ENCODE data around the gene DENR.
"Not testable (repeated sequence)": the region's sequence is repeated elsewhere in the genome, so short reads cannot be mapped to it uniquely, and the experiment has no call there.

DNA sequence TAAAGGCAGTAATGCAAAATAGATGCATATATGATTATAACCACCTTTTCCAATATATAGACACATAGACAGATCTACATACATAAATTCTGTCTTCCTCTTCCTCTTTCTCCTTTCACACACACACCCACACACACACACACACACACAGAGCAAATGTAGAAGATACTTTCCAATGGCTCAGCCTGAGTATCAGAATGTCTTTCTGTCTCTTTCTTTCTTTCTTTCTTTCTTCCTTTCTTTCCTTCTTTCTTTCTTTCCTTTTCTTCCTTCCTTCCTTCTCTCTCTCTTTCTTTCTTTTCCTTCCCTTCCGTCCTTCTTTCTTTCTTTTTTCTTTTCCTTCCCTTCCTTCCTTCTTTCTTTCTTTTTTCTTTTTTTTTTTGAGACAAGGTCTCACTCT is 41.4 kb upstream of the DENR start:
- TF ChIP-seq, protein P1, sequence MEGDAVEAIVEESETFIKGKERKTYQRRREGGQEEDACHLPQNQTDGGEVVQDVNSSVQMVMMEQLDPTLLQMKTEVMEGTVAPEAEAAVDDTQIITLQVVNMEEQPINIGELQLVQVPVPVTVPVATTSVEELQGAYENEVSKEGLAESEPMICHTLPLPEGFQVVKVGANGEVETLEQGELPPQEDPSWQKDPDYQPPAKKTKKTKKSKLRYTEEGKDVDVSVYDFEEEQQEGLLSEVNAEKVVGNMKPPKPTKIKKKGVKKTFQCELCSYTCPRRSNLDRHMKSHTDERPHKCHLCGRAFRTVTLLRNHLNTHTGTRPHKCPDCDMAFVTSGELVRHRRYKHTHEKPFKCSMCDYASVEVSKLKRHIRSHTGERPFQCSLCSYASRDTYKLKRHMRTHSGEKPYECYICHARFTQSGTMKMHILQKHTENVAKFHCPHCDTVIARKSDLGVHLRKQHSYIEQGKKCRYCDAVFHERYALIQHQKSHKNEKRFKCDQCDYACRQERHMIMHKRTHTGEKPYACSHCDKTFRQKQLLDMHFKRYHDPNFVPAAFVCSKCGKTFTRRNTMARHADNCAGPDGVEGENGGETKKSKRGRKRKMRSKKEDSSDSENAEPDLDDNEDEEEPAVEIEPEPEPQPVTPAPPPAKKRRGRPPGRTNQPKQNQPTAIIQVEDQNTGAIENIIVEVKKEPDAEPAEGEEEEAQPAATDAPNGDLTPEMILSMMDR (IDR thresholded peaks at IDR 0.05; ENCODE audit: low read length): not testable (repeated sequence)
- not testable (repeated sequence) for TF ChIP-seq EZH2 (IDR thresholded peaks at IDR 0.05; ENCODE audit: borderline replicate concordance, low read length)
